Measurements from ENCODE around the gene WWTR1. TPM values are rescaled to one million over a fixed set of nuclear protein-coding genes. Genes with fewer than 3 reads are reported as not detected.
A peak's percentile ranks its signal among the peaks of the same experiment; 100 is the strongest.

Gene WWTR1
- total RNA-seq, 1 donor from 2014 or later, result 111 TPM

DNA sequence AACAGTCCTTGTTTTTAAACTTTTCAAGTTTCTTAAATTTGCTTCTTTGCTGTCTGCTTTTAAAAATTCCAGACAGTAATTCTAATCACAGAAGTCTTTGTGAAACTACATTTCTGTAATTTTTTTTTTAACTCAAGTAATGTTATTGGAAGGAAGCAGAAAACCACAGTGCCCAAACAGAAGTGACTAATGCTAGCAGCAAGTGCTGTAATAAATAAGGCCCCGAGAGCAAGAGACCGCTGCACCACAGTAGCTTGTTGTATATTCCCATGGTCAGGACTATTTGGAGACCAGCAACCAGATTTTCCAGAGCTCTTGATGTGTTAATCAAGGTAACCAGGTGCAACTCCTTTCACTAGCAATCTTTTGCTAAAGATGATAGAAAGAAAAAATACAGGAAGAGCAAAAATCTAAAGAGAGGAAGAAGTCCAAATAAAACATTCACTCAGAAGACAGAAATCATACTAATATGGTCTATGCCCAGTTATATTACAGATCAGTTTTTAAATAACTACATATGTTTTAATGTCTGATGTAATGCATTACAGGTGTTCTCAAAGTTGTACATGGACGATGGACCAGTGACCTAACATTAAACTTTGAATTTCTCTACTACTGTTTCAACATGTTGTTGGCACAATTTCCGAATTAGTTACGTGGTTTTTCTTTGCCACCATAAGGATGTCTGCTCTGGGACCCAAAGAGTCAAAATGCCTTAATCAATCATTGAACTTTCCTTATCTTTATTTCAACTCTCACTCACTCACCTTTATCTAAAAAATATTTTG lies 36.4 kb downstream of the WWTR1 start:
- peak; percentile 85 for DNase-seq

DNA sequence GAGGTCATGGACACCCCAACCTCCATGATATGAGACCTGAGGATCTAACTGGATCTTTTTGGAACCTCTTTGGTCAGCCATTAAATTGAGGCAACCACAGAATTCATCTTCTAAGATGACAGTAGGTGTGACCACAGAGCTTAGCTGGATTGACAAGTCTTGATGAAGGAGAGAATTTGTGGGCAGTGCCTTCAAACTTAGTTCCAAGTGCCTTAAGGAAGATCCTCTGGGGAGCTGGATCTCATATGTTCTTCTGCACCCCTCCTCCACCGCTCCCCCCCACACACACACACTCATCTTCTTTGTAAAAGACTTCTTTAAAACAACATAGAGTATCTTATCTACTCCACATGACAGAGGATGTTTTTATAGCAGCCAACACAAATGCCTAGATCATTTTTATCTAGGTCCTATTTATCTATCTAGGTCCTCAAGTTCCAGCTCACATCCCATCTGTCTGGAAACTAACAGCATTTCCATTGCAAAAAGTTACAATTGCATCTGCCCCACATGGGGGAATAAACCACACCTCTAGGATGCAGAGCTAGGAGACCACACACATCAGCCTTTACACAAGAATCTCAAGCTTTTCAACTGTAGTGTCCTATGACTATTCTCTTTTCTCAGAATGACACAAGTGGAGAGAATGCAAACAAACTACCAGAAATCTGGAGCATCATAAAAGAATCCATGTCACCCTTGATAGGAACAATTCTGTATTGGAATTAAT lies 37.4 kb downstream of the WWTR1 start:
- no peak for DNase-seq

DNA sequence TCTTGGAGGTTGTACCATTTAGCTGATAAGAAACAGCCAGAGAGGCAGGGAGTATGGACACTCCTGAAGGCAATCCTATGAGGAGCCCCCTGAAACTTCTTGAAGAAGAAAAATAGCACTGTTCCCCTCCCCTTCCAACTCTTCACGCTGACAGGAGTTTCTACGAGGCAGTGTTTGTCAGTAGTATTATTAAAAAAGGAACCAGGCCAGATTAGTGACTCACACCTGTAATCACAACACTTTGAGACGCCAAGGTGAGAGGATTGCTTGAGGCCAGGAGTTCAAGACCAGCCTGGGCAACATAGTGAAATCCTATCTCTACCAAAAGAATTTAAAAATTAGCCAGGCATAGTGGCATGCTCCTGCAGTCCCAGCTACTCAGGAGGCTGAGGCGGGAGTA lies 38.7 kb downstream of the WWTR1 start:
- no peak for DNase-seq

DNA sequence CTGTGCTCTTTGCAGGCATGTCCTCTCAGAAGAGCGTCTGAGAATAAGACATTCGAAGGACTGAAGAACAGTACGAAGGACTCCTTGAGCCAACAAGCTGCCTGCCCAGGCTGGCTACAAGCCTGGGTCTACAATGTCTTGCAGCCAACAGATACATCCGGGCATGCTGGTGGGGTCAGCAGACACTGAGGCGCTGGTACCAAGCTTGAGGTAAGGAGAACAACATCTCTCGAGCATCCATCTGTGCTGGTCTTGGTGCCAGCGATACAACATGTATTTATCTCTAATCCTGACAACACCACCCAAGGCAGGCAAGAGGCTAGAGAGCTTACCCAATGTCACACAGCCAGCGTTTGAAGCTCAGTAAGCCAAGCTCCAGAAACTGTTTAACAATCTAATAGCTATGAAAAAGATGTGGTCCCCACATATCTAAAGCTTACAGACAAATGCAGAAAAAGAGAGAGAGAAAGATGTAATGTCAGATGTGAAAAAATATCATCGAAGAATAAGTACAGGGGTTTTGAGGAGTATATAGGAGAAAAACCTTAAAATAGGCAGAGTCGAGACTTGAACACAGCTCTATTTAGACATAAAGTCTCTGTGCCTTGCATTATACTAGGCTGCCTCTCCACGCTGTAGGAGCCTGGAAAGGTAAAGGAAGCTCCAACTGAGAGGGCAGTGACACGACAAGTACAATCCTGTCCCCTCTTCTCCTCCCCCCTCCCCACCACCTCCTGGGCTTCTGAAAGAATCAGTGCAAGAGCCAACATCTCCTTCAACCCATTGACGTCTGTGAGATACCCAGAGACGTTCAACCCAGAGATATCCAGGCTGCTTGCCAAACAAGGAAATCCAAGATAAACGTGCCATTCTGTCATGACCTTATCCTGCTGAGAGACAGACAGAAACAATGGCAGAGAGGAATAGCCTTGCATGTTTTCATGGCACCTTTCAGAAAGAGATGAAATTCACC lies 39.4 kb downstream of the WWTR1 start:
- peak; percentile 86 for DNase-seq

DNA sequence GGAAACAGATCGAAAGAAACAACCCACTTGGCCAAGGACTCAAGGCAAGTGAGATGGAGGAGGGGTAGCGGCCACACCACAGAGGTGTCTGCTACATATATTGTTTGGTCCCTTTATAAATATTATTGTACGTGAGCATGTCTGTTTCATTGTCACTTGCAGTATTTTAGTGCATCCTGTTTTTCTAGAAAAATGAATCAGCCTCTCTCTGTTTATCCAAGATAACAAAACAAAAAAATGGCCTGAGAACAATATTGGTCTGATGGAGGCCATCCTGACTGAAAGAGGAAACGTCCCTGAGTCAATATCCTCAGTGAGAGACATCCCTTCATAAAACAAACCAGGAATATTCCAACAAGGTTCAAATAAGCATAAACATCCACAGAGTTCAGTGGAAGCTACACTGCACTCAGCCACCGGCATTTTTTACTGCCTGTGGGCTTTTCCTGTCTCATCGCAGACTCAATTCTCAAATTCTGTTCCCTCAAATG lies 42.0 kb downstream of the WWTR1 start:
- DNase-seq, result peak; percentile 98

DNA sequence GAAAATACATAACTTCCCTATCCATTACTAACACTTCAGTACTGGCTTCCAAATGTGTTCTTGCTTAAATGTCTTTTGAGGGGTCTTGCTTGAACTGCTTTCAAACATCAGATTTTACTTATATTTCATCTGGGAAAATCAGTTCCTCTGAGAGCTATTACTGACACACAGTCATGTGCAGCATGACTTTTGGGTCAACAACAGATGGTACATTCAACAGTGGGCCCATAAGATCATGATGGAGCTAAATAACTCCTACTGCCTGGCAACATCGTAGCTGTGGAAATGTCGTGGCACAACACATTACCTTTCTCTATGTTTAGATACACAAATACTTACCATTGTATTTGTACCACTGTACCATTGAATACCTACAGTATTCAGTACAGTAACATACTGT lies 43.8 kb downstream of the WWTR1 start:
- DNase-seq, result peak; percentile 62

DNA sequence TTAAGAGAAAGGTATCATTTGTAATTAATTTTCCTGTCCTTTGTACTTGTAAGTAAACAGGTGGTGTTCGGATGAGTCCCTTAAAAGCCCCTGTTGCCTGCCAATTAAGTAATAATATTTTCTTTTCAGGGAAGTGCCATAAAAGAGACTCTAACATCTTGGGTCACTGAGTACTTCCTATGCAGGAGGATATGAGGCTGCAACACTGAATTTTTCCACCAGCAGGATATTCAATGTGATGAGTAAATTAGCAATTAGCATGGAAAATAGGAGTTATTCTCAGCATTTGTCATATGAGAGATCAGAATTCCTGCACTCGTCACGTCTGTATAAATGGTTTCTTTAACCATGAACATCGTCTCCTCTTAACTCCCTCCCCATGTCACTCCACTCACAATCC lies 45.4 kb downstream of the WWTR1 start:
- peak; percentile 90 for DNase-seq

DNA sequence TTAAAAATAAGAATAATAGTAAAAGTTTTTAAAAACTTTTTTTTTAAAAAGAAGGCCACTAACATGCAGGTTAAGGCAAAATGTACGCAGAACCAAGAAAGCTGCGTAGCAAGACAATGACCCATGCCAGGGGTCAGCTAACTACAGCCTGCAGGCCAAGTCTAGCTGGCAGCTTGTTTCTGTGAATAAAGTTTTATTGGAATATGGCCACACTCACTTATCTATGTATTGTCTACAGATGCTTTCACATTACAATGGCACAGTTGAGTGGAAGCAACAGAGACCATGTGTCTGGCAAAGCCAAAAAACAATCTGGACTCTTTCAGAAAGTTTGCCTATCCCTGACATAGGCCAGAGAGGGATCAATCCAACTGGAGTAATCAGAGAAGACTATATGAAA lies 46.7 kb downstream of the WWTR1 start:
- DNase-seq, result no peak

DNA sequence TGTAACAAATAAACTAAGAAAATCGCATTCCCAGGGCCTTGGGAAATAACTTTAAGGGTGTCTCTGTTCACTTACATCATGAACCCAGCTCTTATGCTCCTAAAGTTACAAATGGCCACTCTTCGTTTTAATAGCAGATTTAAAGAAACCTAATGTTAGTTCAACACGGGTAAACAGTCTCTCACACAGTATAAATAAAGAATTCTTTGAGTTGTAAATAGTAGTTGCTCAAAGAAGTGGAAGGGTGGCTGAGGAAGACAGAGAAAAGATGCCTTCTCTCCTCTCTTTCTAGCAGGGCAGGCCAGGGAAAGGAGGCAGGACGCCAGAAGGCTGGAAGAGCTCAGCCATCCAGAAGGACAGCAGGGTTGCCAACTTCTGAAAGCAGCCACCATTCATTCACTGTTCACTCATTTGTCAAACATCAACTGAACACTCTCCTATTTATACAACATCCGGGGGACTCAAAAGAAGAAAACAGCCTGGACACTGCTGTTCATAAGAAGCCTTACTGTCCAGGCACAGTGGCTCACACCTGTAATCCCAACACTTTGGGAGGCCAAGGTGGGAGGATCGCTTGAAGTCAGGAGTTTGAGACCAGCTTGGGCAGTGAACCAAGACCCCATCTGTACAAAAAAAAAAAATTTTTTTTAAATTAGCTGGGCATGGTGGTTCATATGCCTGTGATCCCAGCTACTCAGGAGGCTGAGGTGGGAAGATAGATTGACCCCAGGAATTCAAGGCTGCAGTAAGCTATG lies 47.3 kb downstream of the WWTR1 start:
- no peak for DNase-seq

DNA sequence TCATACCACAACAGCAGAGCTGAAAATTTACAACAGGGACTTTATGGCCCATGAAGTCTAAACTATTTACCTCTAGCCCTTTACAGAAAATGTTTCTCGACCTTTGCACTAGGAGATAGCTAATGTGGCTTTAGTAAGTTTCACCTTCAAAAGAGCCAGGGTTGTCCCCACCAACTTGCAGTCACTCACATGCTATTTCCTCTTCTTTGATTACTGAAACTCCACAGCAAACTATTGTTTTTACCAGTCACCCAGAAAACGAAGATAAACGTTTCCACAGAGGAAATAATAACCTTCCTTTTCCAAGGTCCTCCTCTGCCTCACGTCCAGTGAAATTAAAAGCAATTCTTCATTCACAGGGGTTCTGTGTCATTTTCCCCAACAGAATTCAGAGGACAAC lies 48.2 kb downstream of the WWTR1 start:
- peak; percentile 79 for DNase-seq

DNA sequence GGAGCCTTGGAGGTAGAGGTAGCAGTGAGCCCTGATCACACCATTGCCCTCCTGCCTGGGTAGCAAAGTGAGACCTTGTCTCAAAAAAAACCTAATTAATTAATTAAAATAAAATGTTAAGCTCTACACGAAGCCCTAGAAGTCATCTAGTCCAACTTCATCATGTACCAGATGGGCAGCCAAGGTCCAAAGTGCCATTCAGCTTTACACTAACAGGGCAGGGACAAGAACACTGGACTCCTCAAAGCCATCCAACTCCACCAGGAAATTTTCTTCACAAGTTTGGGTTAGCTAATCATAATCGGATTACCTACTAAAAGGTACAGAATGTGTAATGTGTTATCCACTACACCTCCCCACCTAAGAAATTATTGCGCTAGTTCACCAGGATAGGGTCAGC lies 48.8 kb downstream of the WWTR1 start:
- no peak for DNase-seq

DNA sequence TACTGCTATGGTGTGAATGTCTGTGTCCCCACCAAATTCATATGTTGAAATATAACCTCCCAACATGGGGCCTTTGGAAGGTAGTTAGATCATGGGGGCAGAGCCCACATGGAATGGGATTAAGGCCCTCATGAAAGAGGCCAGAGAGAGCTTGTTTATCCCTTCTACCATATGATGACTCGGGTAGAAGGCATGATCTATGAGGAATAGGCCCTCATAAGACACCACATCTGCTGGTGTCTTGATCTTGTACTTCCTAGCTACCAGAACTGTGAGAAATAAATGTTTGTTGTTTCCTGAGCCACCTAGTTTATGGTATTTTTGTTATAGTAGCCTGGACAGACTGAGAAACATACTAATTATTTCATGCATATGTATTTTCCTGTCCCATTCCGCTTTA lies 51.9 kb downstream of the WWTR1 start:
- DNase-seq, result peak; percentile 60

DNA sequence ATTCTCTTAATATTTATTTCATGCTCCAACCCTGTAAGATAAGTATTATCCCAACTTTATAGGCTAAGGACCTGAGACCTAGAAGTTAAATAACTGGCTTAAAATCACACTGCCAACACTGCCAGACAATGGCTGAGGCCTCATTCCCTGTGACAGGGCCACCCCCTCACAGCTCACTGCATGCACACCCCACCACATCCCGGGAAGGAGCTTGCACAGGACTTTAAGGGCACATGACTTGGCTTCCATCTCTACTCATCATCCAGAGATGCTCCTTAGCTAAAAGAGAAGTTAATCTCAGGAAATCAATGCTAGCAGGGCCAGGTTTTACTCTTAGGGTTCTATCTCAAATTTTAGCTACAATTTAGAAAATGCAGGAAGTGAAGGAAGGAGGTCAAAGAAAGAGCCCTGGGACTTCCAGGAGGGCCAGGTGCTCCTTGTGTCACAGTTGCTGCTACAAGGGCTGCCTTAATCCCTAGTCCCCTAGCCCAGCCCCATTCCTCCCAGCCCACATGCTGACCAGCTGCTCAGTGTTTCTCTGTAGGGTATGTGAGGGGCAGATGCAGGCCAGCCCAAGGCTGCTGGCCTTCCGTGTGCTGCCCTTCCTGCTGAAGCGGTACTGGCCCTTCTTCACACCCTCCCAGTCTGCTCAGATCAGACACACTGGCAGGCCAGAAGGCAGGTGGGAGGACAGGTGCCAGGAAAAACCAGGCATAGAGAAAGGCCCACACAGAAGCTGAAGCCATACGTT lies 53.5 kb downstream of the WWTR1 start:
- DNase-seq, result no peak

DNA sequence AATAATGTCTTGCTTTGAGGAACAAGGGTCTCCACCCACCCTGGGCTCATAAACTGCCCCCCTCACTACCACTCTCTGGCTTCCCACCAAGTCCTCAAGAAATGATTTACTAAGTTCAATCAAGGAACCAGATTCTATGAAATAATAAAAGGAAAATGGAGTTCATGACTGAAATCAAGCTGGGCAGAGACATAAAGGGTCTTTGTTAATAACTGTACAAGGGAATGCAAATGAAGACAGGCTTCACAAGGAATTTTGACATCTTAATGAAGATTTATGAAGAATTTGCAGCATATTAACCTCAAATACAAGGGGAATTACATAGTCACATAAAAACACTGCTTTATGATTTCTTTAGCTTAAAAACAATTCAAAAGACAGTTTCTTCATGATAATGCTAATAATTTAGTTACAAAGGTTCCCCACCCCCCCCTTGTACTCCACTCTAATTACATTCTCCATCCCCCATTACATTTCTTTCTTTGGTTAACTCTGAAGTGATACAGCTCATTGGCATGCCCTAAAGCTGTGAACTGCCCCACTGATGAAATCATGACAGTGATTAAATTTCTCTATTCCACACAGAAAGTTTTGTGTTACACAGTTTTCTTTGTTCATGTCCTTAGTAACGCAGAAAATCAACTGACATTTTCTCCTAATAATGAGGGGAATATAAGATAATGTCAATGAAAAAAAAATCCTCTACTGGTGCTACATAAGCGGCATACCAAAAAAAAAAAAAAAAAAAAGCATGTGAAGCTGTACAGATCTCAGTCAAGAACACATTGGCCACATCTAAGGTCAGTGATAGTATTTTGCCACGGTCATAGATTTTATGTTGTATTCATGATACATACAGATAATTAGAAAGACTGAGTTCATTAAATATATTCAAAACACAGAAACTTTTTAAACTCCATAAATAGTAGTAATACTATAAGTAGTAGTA lies 54.4 kb downstream of the WWTR1 start:
- no peak for DNase-seq

DNA sequence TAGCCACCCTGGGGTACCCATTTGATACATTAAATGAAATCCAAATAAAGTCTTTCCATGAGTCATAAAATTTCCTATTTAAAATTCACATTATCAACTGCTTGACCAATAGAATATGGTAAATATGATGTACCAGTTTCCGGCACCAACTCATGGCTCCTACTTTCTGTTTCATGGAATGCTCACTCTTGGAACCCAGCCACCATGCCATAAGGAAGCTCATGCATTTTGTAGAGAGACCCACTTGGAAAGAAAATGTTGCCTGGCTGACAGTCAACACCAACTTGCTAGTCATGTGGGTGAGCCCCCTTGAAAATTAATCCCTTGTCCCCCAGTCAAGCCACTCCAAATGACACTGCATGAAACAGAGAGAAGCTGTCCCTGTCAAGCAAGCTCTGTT lies 57.2 kb downstream of the WWTR1 start:
- DNase-seq, result peak; percentile 80

DNA sequence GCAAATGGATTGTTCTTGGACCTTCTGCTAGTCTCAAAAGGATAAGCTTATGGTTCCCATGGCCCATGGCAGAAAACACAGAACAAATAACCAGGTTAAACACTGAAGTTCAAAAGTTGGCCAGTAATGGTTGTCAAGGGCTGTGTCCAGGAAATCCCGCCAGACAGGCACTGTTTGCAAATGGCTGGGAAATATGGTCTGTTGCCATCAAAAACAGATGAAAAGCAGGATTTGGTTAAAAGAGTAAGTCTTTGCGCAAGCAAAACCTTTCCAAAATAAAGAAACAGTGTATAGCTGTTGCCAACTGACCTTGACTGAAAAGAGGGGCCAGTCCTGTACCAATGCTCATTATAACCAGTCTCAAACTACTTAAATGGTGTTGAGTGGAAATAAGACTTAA lies 58.6 kb downstream of the WWTR1 start:
- peak; percentile 87 for DNase-seq

DNA sequence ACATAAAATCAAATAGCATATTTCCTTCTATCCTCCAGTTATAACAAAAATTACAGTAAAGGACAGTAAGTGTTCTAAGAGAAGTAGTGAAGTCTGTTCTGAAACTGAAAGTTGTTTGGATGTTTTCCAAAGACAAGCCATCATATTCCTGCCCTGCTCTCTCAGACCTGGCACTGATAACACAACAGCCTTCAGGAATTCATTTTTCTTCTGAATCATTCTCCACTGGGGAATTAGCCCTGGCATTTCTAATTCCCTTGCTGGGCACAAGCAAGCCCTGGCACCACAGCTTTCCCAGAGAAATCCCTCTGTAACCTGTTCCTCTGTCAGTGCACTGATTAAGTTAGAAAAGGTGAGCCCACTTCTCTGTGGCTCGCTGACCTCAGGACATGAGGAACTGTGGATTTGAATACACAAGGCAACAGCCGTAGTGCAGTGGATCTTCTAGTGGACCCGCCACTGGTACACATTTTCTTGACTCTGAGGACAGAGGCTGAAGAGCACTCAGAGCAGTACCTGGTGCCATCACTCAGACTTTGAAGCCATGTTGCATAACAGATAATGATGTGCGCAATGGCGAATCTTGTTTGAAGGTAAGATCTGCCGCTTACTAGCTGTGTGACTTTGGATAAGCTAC lies 61.6 kb downstream of the WWTR1 start:
- DNase-seq, result peak; percentile 79

DNA sequence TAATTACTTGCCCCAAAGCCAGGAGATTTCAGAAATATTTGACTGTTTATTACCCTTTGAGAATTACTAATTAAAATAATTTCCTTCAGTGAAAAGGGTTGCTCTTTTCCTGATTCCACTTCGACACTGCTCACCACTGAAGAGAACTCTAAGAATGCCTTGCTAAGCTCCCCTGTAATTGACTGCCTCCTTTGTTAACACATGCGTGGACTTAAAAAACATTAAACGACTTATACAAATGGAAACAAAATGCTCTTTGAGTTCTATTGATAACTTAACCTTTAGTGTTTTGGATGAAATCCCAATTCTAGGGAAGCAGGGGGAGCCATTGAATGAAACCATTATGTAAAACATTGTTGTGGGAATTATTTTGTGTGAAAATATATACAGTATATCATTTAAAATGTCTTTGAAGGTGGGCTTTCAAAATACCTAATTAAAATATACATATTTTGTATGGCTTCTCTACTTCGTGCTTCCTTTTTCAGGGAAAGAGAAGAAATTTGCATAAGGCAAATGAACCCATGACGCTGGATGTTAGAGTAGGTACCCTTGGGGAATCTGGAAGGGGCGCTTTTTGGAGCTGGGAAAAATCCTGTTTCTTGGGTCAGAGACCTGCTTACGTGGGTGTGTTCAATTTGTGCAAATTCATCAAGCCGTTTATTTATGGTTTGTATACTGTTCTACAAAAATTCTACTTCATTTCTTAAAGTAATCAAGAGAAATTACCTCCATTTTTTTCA lies 64.2 kb downstream of the WWTR1 start:
- DNase-seq, result no peak

DNA sequence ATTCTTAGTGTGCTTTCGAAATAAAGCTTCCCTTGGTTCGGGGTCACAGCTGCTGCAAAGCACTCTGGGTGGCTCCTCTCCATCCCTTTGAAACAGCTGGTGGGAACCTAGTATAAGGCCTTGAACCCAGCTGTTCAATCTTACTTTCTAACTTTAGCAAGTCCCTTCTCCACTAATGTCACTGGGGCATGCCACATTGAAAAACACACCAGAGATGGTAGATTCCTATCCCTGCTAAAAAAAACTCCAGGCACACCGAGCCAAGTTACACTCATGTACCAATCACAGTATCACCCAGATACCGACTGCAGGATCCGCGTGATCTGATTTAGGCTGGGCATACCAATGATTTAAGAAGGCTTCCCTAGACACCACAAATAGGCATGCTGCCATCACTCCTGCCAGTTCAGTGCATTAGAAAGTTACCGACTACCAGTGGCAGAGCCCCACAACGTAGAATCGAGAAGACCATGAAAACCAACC lies 65.0 kb downstream of the WWTR1 start:
- DNase-seq, result no peak
